ENCODE data around the gene BCL11A.

- TF ChIP-seq EZH2 (IDR thresholded peaks at IDR 0.05; ENCODE audit: low read length) (no peak), CTCF (optimal IDR thresholded peaks at IDR 0.05 in 1 of 3, IDR thresholded peaks at IDR 0.05 in 1 of 3, conservative IDR thresholded peaks at IDR 0.05 in 1 of 3; ENCODE audit: extremely low read depth in 1 of 3, insufficient read depth in 2 of 3, low read length in 3 of 3) (no peak)
Measured at GRCh38 chr2:60492548-60492947, 60.9 kb downstream of the BCL11A start.

All from keratinocyte (primary cell).